ENCODE results near the gene TOGARAM2.

DNA sequence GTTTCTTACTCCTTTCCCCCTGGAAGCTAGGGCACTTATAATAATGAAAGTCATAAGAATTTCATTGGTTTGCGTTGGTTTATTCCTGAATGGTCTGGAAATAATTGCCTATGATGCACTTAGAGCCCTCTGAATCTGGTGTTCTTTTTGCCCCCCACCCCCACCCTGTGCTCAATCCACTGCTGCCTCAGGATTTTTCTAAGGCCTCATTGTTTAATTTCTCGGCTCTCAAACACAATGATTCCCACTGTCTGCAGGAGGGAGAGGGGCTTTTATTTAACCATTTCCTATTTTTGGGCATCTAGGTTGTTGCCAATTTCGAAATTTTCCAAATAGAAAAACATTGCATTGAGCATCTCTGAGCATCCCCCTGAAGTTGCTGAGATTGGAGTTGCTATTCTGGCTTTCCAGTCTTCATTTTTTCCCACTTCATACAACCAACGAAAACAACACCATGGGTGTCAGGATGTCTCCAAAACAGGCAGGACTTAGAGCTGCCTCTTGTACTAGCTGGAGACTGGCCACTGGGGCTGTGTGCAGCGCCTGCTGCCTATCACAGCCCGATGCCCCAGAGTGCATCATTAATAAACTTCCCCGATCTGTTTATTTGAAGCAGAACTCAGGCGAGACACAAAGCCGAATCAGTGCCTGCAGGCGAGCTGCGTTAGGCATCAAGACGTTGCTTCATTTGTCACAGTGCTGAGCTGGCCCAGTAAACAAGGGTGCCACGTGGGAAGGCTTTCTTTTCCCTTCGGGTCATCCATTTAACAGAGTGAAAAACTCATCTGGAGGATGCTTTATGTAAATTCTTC lies 95.0 kb downstream of the TOGARAM2 start:
- TF ChIP-seq SP1 (IDR thresholded peaks at IDR 0.05) (no peak), ELF4 (IDR thresholded peaks at IDR 0.05) (no peak)

All from HEK293T (cell line).